PC-3 (cell line): Measurements from ENCODE around the gene HSD3B2. TPM values are rescaled to one million over a fixed set of nuclear protein-coding genes. Genes with fewer than 3 reads are reported as not detected.

ENCODE experiments used
- ATAC-seq: fragments of 200-7000 bp; cut with Tn5 transposase; 2 replicates; pipeline ENCODE4 v1.9.1; 2020; ENCODE audit warnings: mild to moderate bottlenecking, moderate library complexity
- BruUV-seq: library from RNA; stranded (reverse); fragments of 400-500 nt; replicated peaks from 2 replicates; lab custom pipeline; 2021; lab: Mats Ljungman, UMichigan
- CTCF ChIA-PET: fragments of 300-600 bp; sonication (Branson Sonifier 250); formaldehyde crosslinking; loops from one replicate; lab custom pipeline; 2022; ENCODE audit warnings: antibody characterized with exemption; lab: Charles Lee
- POLR2A ChIA-PET: fragments of 300-600 bp; sonication (Branson Sonifier 250); formaldehyde crosslinking; loops from one replicate; lab custom pipeline; 2022; ENCODE audit warnings: antibody characterized with exemption; ENCODE audit not compliant: unreplicated experiment; lab: Charles Lee
- DNase-seq: peaks from one replicate; pipeline ENCODE4 v3.0.0-alpha.2; 2015
- H2AFZ ChIP-seq: fragments of 300-600 bp; sonication (generic); 2 replicates; pipeline ENCODE4 v1.6.0; 2016; ENCODE audit warnings: antibody characterized with exemption, low read length
- H3F3A ChIP-seq: fragments of 300-600 bp; sonication (generic); one replicate; pipeline ENCODE4 v1.6.0; 2017; ENCODE audit warnings: antibody characterized with exemption, low read length, control low read depth, mild to moderate bottlenecking; ENCODE audit not compliant: unreplicated experiment
- H3K27ac ChIP-seq: fragments of 300-600 bp; sonication (generic); 2 replicates; pipeline ENCODE4 v1.5.1; 2016; ENCODE audit warnings: mild to moderate bottlenecking, low read length
- H3K27me3 ChIP-seq: fragments of 300-600 bp; sonication (generic); 2 replicates; pipeline ENCODE4 v1.6.1; 2016; ENCODE audit warnings: low read length, mixed read lengths
- H3K36me3 ChIP-seq: fragments of 300-600 bp; sonication (generic); 2 replicates; pipeline ENCODE4 v1.6.1; 2016; ENCODE audit warnings: low read depth, mixed run types, low read length, mixed read lengths
- H3K4me1 ChIP-seq: fragments of 300-600 bp; sonication (generic); 2 replicates; pipeline ENCODE4 v1.5.1; 2016; ENCODE audit warnings: low read length; ENCODE audit not compliant: insufficient read depth
- H3K4me2 ChIP-seq: fragments of 300-600 bp; sonication (generic); 2 replicates; pipeline ENCODE4 v1.6.0; 2016; ENCODE audit warnings: low read length
- H3K4me3 ChIP-seq: fragments of 300-600 bp; sonication (generic); 2 replicates; pipeline ENCODE4 v1.5.1; 2016; ENCODE audit warnings: mild to moderate bottlenecking, low read length, mixed read lengths
- H3K79me2 ChIP-seq: fragments of 300-600 bp; sonication (generic); 2 replicates; pipeline ENCODE4 v1.6.1; 2017; ENCODE audit warnings: low read length, mixed read lengths
- H3K9ac ChIP-seq: fragments of 300-600 bp; sonication (generic); 2 replicates; pipeline ENCODE4 v1.6.0; 2016; ENCODE audit warnings: mild to moderate bottlenecking, low read length
- H3K9me2 ChIP-seq: fragments of 300-600 bp; sonication (generic); replicated peaks from 2 replicates; pipeline ENCODE4 v1.6.1; 2016; ENCODE audit warnings: mixed run types, low read length, mixed read lengths
- H3K9me3 ChIP-seq: fragments of 300-600 bp; sonication (generic); 2 replicates; pipeline ENCODE4 v1.6.1; 2016; ENCODE audit warnings: low read length, mixed read lengths
- H4K20me1 ChIP-seq: fragments of 300-600 bp; sonication (generic); 2 replicates; pipeline ENCODE4 v1.6.1; 2016; ENCODE audit warnings: low read length, mixed read lengths
- EZH2 ChIP-seq: fragments of 300-600 bp; sonication (generic); IDR thresholded peaks from one replicate; pipeline ENCODE4 v1.6.1; 2017; ENCODE audit warnings: antibody characterized with exemption, mild to moderate bottlenecking, low read length; ENCODE audit not compliant: unreplicated experiment
- EZH2phosphoT487 ChIP-seq: fragments of 300-600 bp; sonication (generic); IDR thresholded peaks from 2 replicates; pipeline ENCODE4 v1.6.1; 2018; ENCODE audit warnings: mild to moderate bottlenecking, antibody characterized with exemption, low read length, borderline replicate concordance
- intact Hi-C: fragments of 100-400 bp; cut with micrococcal nuclease; formaldehyde crosslinking; loops from 2 replicates; pipeline ENCODE4 v1.9.0; 2023
- total RNA-seq: library from RNA; depleted of rRNA; stranded (reverse); fragments of >200 nt; gene quantifications from 2 replicates; pipeline ENCODE4 v1.2.3, GENCODE V29; 2014
- TF ChIP-seq, protein P1 (sequence below): fragments of 300-600 bp; sonication (generic); conservative IDR thresholded peaks from 2 replicates; pipeline ENCODE4 v1.5.1; 2017; ENCODE audit warnings: antibody characterized with exemption, low read depth, mild to moderate bottlenecking, low read length

HSD3B2 gene
- total RNA-seq, 1 experiment from 2014 or later: not detected

DNA sequence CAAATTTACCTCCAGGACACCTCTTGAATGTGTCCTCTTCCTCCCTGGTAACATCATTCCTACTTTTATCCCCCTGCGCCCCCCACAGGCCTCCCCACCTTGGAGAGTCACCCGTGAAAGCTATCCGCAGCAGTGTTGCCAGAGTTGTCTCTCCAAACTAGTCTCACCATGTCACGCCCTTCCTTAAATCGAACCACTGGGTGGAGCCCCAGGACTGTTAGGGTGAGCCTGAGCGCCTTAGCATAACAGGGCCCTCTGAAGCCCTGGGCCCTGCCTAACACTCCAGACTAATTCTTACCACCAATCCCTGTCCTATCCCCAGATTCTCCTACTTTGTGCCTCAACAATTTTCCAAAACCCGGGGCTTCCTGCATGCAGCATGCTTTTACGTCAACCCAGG lies 35.0 kb downstream of the HSD3B2 start:
- Histone ChIP-seq H3K4me2 (no peak overlapping the region), H3K27me3 (no peaks in the 10 kb centered on the region), H3K4me1 (peaks cover 20% of the 10 kb centered on the region), H3K27ac (no peak overlapping the region), H2AFZ (no peak overlapping the region), H3K9me3 (no peaks in the 10 kb centered on the region), H4K20me1 (no peaks in the 10 kb centered on the region), H3F3A (no peaks in the 10 kb centered on the region), H3K79me2 (no peaks in the 10 kb centered on the region), H3K9me2 (no peaks in the 10 kb centered on the region), H3K36me3 (no peaks in the 10 kb centered on the region), H3K9ac (no peak overlapping the region), H3K4me3 (no peak overlapping the region)
- POLR2A ChIA-PET: no interaction called here
- no TSS peak for BruUV-seq
- ATAC-seq: 0 out of 2 replicates have a peak, but pooled peaks have one; percentile 46
- intact Hi-C loops: no loop called here
- CTCF ChIA-PET: no interaction called here
- TF ChIP-seq, protein P1, sequence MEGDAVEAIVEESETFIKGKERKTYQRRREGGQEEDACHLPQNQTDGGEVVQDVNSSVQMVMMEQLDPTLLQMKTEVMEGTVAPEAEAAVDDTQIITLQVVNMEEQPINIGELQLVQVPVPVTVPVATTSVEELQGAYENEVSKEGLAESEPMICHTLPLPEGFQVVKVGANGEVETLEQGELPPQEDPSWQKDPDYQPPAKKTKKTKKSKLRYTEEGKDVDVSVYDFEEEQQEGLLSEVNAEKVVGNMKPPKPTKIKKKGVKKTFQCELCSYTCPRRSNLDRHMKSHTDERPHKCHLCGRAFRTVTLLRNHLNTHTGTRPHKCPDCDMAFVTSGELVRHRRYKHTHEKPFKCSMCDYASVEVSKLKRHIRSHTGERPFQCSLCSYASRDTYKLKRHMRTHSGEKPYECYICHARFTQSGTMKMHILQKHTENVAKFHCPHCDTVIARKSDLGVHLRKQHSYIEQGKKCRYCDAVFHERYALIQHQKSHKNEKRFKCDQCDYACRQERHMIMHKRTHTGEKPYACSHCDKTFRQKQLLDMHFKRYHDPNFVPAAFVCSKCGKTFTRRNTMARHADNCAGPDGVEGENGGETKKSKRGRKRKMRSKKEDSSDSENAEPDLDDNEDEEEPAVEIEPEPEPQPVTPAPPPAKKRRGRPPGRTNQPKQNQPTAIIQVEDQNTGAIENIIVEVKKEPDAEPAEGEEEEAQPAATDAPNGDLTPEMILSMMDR: peak; percentile 49
- TF ChIP-seq EZH2phosphoT487 (no peak), EZH2 (no peak)
- DNase-seq: peak; percentile 54

DNA sequence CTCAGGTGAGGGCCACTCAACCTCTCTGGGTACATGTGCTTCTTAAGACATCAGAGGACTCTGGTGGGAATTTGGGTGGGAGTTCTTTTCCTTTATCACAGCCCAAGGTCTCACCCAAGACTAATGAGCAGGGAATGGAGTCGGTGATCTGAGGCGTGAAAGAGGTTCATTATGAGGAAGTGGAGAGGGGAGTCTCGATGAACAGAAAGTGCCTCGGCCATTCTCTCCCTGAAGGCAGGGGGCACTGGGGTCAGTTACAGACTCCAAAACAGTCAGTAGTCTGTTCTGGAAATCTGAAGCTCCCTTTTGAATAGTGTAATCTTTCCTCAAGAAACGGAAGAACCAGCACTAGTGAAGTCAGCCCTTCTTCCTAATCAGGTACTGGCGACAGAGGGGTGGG lies 36.2 kb downstream of the HSD3B2 start:
- no peaks in the 10 kb centered on the region for H3K9me2 ChIP-seq
- ChIA-PET POLR2A (no interaction called here), CTCF (no interaction called here)
- H3K4me3 ChIP-seq: no peak overlapping the region
- H2AFZ ChIP-seq: no peak overlapping the region
- H4K20me1 ChIP-seq: no peaks in the 10 kb centered on the region
- H3K27me3 ChIP-seq: no peaks in the 10 kb centered on the region
- no TSS peak for BruUV-seq
- H3K4me1 ChIP-seq: peaks cover 20% of the 10 kb centered on the region
- no peak for DNase-seq
- H3K79me2 ChIP-seq: no peaks in the 10 kb centered on the region
- intact Hi-C loops: no loop called here
- H3K4me2 ChIP-seq: no peak overlapping the region
- TF ChIP-seq EZH2: no peak
- no peak for TF ChIP-seq EZH2phosphoT487
- TF ChIP-seq, protein P1: no peak
- no peak overlapping the region for H3K27ac ChIP-seq
- H3F3A ChIP-seq: no peaks in the 10 kb centered on the region
- H3K36me3 ChIP-seq: no peaks in the 10 kb centered on the region
- no peak for ATAC-seq
- H3K9ac ChIP-seq: no peak overlapping the region
- H3K9me3 ChIP-seq: no peaks in the 10 kb centered on the region

DNA sequence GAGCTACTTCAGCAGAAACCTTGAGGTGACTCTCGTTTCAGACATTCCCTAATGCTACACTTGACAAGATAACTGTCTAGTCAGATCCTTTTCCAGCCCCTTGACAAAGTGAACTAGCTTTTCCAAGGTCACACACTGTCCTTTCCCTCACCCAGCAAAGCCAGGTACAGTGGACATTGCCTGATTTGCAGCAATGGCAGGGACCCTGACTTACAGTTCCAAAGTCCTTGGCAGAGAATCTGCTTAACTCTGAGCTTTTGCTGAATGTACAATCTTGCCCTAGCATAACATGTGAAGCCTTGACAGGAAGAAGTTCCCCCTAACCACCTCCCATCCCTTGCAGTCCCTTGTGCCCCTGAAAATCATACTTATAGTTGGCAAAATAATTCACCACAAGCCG lies 37.1 kb downstream of the HSD3B2 start:
- H3K27me3 ChIP-seq: no peaks in the 10 kb centered on the region
- POLR2A ChIA-PET: no interaction called here
- peak overlapping the region; percentile 52; the same call in 1 of the 2 replicates for H3K4me2 ChIP-seq
- CTCF ChIA-PET: no interaction called here
- H4K20me1 ChIP-seq: no peaks in the 10 kb centered on the region
- H3K9me2 ChIP-seq: no peaks in the 10 kb centered on the region
- no peaks in the 10 kb centered on the region for H3K9me3 ChIP-seq
- intact Hi-C loops: no loop called here
- H2AFZ ChIP-seq: no peak overlapping the region
- TF ChIP-seq EZH2 (no peak), EZH2phosphoT487 (no peak)
- TF ChIP-seq, protein P1: no peak
- H3K79me2 ChIP-seq: no peaks in the 10 kb centered on the region
- no TSS peak for BruUV-seq
- H3F3A ChIP-seq: no peaks in the 10 kb centered on the region
- no peak overlapping the region for H3K9ac ChIP-seq
- no peak for DNase-seq
- ATAC-seq: no peak
- H3K36me3 ChIP-seq: no peaks in the 10 kb centered on the region
- H3K4me1 ChIP-seq: peaks cover 20% of the 10 kb centered on the region
- no peak overlapping the region for H3K27ac ChIP-seq
- no peak overlapping the region for H3K4me3 ChIP-seq
